ENCODE results near the gene PPM1L. TPM values are rescaled to one million over a fixed set of nuclear protein-coding genes. Genes with fewer than 3 reads are reported as not detected.

Gene PPM1L
- total RNA-seq, 1 donor from 2014 or later, result 12.2 TPM

DNA sequence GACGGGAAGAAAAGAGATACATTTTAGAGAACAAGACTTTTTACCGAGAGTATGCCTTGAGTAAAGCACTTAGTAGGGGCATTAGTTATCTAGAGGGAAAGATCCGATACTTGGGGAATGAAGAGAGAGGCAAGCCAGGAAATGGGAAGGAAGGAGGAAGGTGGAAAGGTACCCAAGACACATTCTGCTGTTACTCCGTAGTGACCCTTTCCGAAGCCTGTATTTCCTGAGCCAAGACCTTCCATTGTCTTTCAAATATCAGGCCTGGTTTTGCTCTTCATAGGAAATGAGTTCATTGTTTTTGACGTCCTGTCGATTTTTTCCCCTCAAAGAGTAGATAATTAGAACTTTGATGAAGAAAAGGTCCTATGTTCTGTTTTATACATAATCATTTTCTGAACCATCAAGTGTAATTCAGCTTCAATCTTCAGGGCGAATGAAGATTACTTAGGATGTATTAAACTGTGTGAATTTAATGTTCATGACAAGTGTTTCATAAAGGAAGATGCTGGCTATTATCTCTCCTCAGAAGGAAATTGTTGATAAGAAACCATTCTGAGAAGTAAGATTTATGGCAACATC is 95.7 kb downstream of the PPM1L start:
- H3K9me3 Mint-ChIP-seq (ENCODE audit: unreplicated experiment), result no peaks in the 10 kb centered on the region
- DNase-seq (ENCODE audit: low spot score), result no peak
- H3K4me1 Mint-ChIP-seq (ENCODE audit: unreplicated experiment), result peaks cover 11% of the 10 kb centered on the region
- no peaks in the 10 kb centered on the region for H3K36me3 Mint-ChIP-seq (ENCODE audit: low read depth, unreplicated experiment)
- no peaks in the 10 kb centered on the region for H3K27me3 Mint-ChIP-seq (ENCODE audit: unreplicated experiment)
- H3K27ac Mint-ChIP-seq (ENCODE audit: unreplicated experiment), result peak overlapping the region; percentile 68
- no peak overlapping the region for H3K4me3 Mint-ChIP-seq (ENCODE audit: unreplicated experiment)
- TF ChIP-seq, protein P1, sequence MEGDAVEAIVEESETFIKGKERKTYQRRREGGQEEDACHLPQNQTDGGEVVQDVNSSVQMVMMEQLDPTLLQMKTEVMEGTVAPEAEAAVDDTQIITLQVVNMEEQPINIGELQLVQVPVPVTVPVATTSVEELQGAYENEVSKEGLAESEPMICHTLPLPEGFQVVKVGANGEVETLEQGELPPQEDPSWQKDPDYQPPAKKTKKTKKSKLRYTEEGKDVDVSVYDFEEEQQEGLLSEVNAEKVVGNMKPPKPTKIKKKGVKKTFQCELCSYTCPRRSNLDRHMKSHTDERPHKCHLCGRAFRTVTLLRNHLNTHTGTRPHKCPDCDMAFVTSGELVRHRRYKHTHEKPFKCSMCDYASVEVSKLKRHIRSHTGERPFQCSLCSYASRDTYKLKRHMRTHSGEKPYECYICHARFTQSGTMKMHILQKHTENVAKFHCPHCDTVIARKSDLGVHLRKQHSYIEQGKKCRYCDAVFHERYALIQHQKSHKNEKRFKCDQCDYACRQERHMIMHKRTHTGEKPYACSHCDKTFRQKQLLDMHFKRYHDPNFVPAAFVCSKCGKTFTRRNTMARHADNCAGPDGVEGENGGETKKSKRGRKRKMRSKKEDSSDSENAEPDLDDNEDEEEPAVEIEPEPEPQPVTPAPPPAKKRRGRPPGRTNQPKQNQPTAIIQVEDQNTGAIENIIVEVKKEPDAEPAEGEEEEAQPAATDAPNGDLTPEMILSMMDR (IDR thresholded peaks at IDR 0.05; ENCODE audit: unreplicated experiment), result no peak

DNA sequence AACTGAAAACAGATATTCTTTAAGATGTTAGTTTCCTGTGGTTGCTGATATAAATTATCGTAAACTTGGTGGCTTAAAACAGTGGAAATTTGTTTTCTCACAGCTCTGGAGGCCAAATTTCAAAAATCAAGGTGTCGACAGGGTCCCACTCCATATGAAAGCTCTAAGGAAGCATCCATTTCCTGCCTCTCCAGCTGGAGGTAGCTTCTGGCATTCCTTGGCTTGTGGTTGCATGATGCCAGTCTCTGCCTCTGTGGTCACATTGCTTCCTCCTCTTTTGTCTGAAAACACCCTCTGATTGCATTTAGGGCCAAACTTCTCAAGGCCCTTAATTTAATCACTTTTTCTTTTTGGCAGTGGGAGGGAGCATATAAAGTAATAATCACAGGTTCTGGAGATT is 96.8 kb downstream of the PPM1L start:
- TF ChIP-seq, protein P1 (IDR thresholded peaks at IDR 0.05; ENCODE audit: unreplicated experiment), result no peak
- Mint-ChIP-seq H3K27me3 (ENCODE audit: unreplicated experiment) (no peaks in the 10 kb centered on the region), H3K9me3 (ENCODE audit: unreplicated experiment) (no peaks in the 10 kb centered on the region), H3K27ac (ENCODE audit: unreplicated experiment) (peak overlapping the region; percentile 33), H3K36me3 (ENCODE audit: low read depth, unreplicated experiment) (no peaks in the 10 kb centered on the region), H3K4me1 (ENCODE audit: unreplicated experiment) (peaks cover 11% of the 10 kb centered on the region), H3K4me3 (ENCODE audit: unreplicated experiment) (no peak overlapping the region)
- DNase-seq (ENCODE audit: low spot score), result no peak

DNA sequence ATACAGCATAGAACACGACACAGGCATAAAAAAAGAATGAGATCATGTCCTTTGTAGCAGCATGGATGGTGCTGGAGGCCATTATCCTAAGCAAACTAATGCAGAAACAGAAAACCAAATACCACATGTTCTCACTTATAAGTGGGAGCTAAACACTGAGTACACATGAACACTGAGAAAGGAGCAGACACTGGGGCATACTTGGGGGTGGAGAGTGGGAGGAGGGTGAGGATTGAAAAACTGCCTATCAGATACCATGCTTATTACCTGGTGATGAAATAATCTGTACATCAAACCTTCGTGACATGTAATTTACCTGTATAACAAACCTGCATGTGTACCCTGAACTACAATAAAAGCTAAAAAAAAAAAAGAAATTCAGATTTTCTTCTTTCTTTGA is 100.4 kb downstream of the PPM1L start:
- no peaks in the 10 kb centered on the region for H3K27me3 Mint-ChIP-seq (ENCODE audit: unreplicated experiment)
- no peak overlapping the region for H3K27ac Mint-ChIP-seq (ENCODE audit: unreplicated experiment)
- H3K4me1 Mint-ChIP-seq (ENCODE audit: unreplicated experiment), result peaks cover 5% of the 10 kb centered on the region
- no peak overlapping the region for H3K4me3 Mint-ChIP-seq (ENCODE audit: unreplicated experiment)
- H3K9me3 Mint-ChIP-seq (ENCODE audit: unreplicated experiment), result no peaks in the 10 kb centered on the region
- no peak for DNase-seq (ENCODE audit: low spot score)
- no peaks in the 10 kb centered on the region for H3K36me3 Mint-ChIP-seq (ENCODE audit: low read depth, unreplicated experiment)
- TF ChIP-seq, protein P1 (IDR thresholded peaks at IDR 0.05; ENCODE audit: unreplicated experiment), result no peak

DNA sequence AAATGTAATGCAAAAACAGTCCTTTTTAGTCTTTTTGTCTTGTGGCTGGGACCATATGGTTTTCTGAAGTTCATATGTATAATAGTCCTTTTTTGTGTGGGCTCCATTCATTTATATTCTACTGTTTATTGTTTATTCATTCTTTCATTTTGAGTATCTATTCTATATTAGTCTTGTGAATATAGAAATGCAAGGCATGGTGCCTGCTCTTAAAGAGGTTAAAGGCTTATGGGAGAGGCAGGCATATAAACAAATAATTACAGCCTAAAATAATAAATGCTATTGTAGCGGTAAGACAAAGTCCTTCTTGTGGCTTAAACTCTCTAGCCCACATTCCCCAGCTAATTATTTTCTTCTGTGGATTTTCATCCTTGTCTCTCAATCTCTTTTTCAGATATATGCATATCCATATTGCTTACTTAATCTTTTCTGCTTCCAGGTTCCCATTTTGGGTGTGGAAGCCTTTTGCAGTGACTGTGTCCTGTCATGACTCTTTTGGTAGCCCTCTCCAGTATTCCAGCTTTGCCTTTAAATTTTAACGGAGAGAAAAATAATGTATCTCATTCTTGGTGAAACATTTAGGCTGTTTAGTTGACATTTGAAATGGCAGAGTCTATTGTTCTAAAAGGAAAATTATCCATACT is 101.6 kb downstream of the PPM1L start:
- Mint-ChIP-seq H3K27ac (ENCODE audit: unreplicated experiment) (no peak overlapping the region), H3K9me3 (ENCODE audit: unreplicated experiment) (no peaks in the 10 kb centered on the region), H3K27me3 (ENCODE audit: unreplicated experiment) (no peaks in the 10 kb centered on the region), H3K4me3 (ENCODE audit: unreplicated experiment) (no peak overlapping the region), H3K36me3 (ENCODE audit: low read depth, unreplicated experiment) (no peaks in the 10 kb centered on the region), H3K4me1 (ENCODE audit: unreplicated experiment) (no peaks in the 10 kb centered on the region)
- TF ChIP-seq, protein P1 (IDR thresholded peaks at IDR 0.05; ENCODE audit: unreplicated experiment), result no peak
- DNase-seq (ENCODE audit: low spot score), result no peak

DNA sequence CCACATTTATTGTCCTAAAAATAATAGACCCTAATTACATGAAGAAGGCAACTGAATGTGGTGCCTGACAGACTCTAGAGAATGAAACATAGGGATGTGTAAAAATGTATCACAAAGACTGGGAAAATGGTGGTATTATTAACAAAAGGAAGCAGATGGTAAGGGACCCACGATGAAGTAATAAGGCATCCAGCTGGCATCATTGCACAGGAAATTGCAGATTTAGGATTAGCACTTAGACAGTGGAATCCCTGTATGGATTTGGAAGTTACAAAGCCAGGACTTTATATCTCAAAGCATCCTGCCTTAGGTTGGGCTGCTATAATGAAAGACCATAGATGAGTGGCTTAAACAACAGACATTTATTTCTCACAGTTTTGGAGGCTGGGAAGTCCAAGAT is 104.3 kb downstream of the PPM1L start:
- H3K4me1 Mint-ChIP-seq (ENCODE audit: unreplicated experiment), result no peaks in the 10 kb centered on the region
- H3K9me3 Mint-ChIP-seq (ENCODE audit: unreplicated experiment), result no peaks in the 10 kb centered on the region
- H3K27me3 Mint-ChIP-seq (ENCODE audit: unreplicated experiment), result peaks cover under 1% of the 10 kb centered on the region
- H3K36me3 Mint-ChIP-seq (ENCODE audit: low read depth, unreplicated experiment), result no peaks in the 10 kb centered on the region
- TF ChIP-seq, protein P1 (IDR thresholded peaks at IDR 0.05; ENCODE audit: unreplicated experiment), result no peak
- DNase-seq (ENCODE audit: low spot score), result no peak
- H3K27ac Mint-ChIP-seq (ENCODE audit: unreplicated experiment), result no peak overlapping the region
- no peak overlapping the region for H3K4me3 Mint-ChIP-seq (ENCODE audit: unreplicated experiment)

Data from endothelial cell (in vitro differentiated cells).